ENCODE data around the gene AIG1.

The AIG1 gene

GRCh38 chr6:143331362-143331761, 270.7 kb downstream of the AIG1 start:
- H3K36me3 ChIP-seq (ENCODE audit: control insufficient read depth, insufficient read depth, low read length) = no peaks in the 10 kb centered on the region
- DNase-seq (ENCODE audit: extremely low read depth, insufficient read length) = no peak
- no peaks in the 10 kb centered on the region for H3K27me3 ChIP-seq (replicated peaks; ENCODE audit: control insufficient read depth, insufficient read depth, low read length)
- TF ChIP-seq, protein P1, sequence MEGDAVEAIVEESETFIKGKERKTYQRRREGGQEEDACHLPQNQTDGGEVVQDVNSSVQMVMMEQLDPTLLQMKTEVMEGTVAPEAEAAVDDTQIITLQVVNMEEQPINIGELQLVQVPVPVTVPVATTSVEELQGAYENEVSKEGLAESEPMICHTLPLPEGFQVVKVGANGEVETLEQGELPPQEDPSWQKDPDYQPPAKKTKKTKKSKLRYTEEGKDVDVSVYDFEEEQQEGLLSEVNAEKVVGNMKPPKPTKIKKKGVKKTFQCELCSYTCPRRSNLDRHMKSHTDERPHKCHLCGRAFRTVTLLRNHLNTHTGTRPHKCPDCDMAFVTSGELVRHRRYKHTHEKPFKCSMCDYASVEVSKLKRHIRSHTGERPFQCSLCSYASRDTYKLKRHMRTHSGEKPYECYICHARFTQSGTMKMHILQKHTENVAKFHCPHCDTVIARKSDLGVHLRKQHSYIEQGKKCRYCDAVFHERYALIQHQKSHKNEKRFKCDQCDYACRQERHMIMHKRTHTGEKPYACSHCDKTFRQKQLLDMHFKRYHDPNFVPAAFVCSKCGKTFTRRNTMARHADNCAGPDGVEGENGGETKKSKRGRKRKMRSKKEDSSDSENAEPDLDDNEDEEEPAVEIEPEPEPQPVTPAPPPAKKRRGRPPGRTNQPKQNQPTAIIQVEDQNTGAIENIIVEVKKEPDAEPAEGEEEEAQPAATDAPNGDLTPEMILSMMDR (IDR thresholded peaks at IDR 0.05; ENCODE audit: insufficient read depth, low read length, poor library complexity, severe bottlenecking) = no peak
- H3K4me3 ChIP-seq (replicated peaks; ENCODE audit: low read depth, low read length) = no peak overlapping the region

DNA sequence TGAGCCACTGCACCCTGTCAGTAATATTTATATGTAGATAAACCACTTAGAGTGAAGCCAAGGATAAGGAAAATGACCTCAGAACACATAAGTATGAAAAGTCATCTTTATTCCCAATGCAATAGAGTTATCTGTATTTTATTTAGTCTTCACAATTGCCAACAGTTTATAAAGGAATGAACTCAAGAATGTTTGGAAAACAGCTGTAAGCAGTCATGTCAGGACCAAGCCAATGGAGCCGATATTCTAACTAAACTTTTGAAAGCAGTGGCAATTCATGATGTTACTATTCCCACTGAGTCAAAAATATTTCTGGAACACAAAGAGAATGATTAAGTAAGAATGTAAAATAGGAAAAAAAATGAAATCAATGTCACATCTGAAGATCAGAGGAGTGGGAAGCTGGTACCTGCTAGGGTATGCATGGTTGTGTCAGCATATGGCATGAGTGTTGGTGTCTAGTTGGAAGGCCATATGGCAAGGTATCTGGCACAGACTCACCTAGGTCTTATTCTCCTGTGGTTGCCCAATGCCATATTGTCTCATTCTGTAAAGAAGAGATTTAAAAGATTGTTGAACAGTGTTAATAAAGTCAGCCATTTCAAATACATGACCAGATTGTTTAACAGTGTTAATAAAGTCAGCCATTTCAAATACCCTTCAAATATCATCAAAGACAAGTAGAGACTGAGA, 271.6 kb downstream of the AIG1 start:
- Histone ChIP-seq H3K27me3 (replicated peaks; ENCODE audit: control insufficient read depth, insufficient read depth, low read length) (no peaks in the 10 kb centered on the region), H3K4me3 (replicated peaks; ENCODE audit: low read depth, low read length) (no peak overlapping the region), H3K36me3 (ENCODE audit: control insufficient read depth, insufficient read depth, low read length) (no peaks in the 10 kb centered on the region)
- DNase-seq (ENCODE audit: extremely low read depth, insufficient read length) = no peak
- TF ChIP-seq, protein P1 (IDR thresholded peaks at IDR 0.05; ENCODE audit: insufficient read depth, low read length, poor library complexity, severe bottlenecking) = no peak

GRCh38 chr6:143333081-143333480, 272.4 kb downstream of the AIG1 start:
- DNase-seq (ENCODE audit: extremely low read depth, insufficient read length) = no peak
- Histone ChIP-seq H3K27me3 (replicated peaks; ENCODE audit: control insufficient read depth, insufficient read depth, low read length) (no peaks in the 10 kb centered on the region), H3K36me3 (ENCODE audit: control insufficient read depth, insufficient read depth, low read length) (no peaks in the 10 kb centered on the region)

GRCh38 chr6:143333749-143334520, 273.2 kb downstream of the AIG1 start:
- no peaks in the 10 kb centered on the region for H3K27me3 ChIP-seq (replicated peaks; ENCODE audit: control insufficient read depth, insufficient read depth, low read length)
- H3K4me3 ChIP-seq (replicated peaks; ENCODE audit: low read depth, low read length) = no peak overlapping the region
- no peaks in the 10 kb centered on the region for H3K36me3 ChIP-seq (ENCODE audit: control insufficient read depth, insufficient read depth, low read length)
- DNase-seq (ENCODE audit: extremely low read depth, insufficient read length) = no peak
- TF ChIP-seq, protein P1 (IDR thresholded peaks at IDR 0.05; ENCODE audit: insufficient read depth, low read length, poor library complexity, severe bottlenecking) = no peak

More at GRCh38 chr6:143333081-143333480, 272.4 kb downstream of the AIG1 start:
- no peak overlapping the region for H3K4me3 ChIP-seq (replicated peaks; ENCODE audit: low read depth, low read length)
- TF ChIP-seq, protein P1 (IDR thresholded peaks at IDR 0.05; ENCODE audit: insufficient read depth, low read length, poor library complexity, severe bottlenecking) = no peak

DNA sequence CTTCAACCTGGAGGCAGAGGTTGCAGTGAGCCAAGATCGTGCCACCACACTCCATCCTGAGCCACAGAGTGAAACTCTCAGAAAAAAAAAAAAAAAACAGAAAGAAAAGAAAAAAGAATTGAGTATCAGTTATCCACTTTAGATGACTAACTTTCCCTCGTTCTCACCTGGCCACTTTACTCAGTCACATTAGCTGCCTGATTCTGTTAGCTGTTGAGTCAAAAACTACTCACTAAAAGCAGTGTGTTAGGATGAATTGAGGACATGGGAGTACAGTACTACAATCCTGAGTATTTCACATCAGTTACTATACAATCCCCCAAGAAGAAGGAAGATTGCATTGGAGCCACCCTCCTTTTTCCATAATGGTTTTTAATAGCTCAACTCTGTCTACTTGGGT, 275.2 kb downstream of the AIG1 start:
- Histone ChIP-seq H3K4me3 (replicated peaks; ENCODE audit: low read depth, low read length) (no peak overlapping the region), H3K36me3 (ENCODE audit: control insufficient read depth, insufficient read depth, low read length) (no peaks in the 10 kb centered on the region), H3K27me3 (replicated peaks; ENCODE audit: control insufficient read depth, insufficient read depth, low read length) (no peaks in the 10 kb centered on the region)
- TF ChIP-seq, protein P1 (IDR thresholded peaks at IDR 0.05; ENCODE audit: insufficient read depth, low read length, poor library complexity, severe bottlenecking) = no peak
- DNase-seq (ENCODE audit: extremely low read depth, insufficient read length) = no peak
